Activated effector memory CD4-positive, alpha-beta T cell treated with anti-CD3 and anti-CD28 coated beads, Interleukin-2, amount 50 U/mL, for 16 hours (primary cell): Measurements from ENCODE around the gene TBC1D16.

ENCODE experiments used
- DNase-seq: peaks from one replicate; pipeline ENCODE4 v3.0.0-alpha.2; 2020

Gene TBC1D16

GRCh38 chr17:79949656-79950209 is 85.9 kb downstream of the TBC1D16 start:
- DNase-seq, result peak; percentile 38

- DNase-seq, result peak; percentile 50
These were observed 86.6 kb downstream of the TBC1D16 start for GRCh38 chr17:79948945-79949655.

GRCh38 chr17:79948406-79948944 is 87.2 kb downstream of the TBC1D16 start:
- DNase-seq, result peak; percentile 50

GRCh38 chr17:79947351-79948031 is 88.2 kb downstream of the TBC1D16 start:
- DNase-seq, result peak; percentile 58

- DNase-seq, result peak; percentile 54
These were observed 89.1 kb downstream of the TBC1D16 start for GRCh38 chr17:79946352-79947231.

- peak; percentile 48 for DNase-seq
These were observed 89.9 kb downstream of the TBC1D16 start for GRCh38 chr17:79945591-79946255.

GRCh38 chr17:79944821-79945391 is 90.8 kb downstream of the TBC1D16 start:
- peak; percentile 56 for DNase-seq

GRCh38 chr17:79944251-79944812 is 91.3 kb downstream of the TBC1D16 start:
- DNase-seq, result peak; percentile 59

GRCh38 chr17:79943347-79944241 is 92.1 kb downstream of the TBC1D16 start:
- no peak for DNase-seq

GRCh38 chr17:79942591-79943346 is 92.9 kb downstream of the TBC1D16 start:
- no peak for DNase-seq

- no peak for DNase-seq
These were observed 93.7 kb downstream of the TBC1D16 start for GRCh38 chr17:79942011-79942405.

GRCh38 chr17:79941088-79942010 is 94.3 kb downstream of the TBC1D16 start:
- no peak for DNase-seq

- no peak for DNase-seq
These were observed 95.1 kb downstream of the TBC1D16 start for GRCh38 chr17:79940459-79941087.

- no peak for DNase-seq
These were observed 95.8 kb downstream of the TBC1D16 start for GRCh38 chr17:79939755-79940458.

GRCh38 chr17:79939094-79939435 is 96.6 kb downstream of the TBC1D16 start:
- DNase-seq, result no peak

GRCh38 chr17:79938336-79939093 is 97.2 kb downstream of the TBC1D16 start:
- no peak for DNase-seq
